Thyroid gland (tissue), 4 donors: ENCODE results near the gene TMEM222.

Source experiments
- POLR2A ChIP-seq, 2 donors: fragments of 450-650 bp; IDR thresholded peaks; one replicate each; pipeline ENCODE4 v1.6.1; 2017; ENCODE audit warnings: antibody characterized with exemption in 2 of 2, mild to moderate bottlenecking in 2 of 2, moderate library complexity in 1 of 2
- TF ChIP-seq, protein P1 (sequence below), 6 experiments: fragments of 200-600 bp in 3 of 6; fragments of 450-650 bp in 3 of 6; sonication (generic) in 3 of 6; IDR thresholded peaks; one replicate each; pipeline ENCODE4 v1.5.1; 2016 to 2019; ENCODE audit warnings: antibody characterized with exemption in 6 of 6, mild to moderate bottlenecking in 2 of 6, inconsistent platforms in 1 of 6, moderate library complexity in 1 of 6

DNA sequence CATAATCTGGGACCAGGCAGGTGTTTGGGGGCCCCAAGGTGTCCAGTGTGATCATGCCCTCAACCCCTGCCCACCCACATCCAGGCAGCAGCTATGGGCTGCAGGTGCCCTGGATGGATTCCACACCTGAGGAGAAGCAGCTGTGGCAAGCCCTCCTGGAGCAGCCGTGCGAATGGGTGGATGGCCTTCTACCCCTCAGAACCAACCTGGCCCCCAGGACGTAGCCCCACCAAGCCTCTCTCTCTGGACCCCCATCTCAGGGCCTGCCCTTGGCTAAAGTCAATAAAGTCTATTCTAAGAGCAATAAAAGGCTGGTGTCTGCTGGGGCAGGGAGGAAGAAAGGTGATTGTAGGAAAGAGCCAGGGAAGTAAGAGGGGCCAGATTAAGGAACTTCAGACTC, 31.7 kb downstream of the TMEM222 start:
- TF ChIP-seq, protein P1, sequence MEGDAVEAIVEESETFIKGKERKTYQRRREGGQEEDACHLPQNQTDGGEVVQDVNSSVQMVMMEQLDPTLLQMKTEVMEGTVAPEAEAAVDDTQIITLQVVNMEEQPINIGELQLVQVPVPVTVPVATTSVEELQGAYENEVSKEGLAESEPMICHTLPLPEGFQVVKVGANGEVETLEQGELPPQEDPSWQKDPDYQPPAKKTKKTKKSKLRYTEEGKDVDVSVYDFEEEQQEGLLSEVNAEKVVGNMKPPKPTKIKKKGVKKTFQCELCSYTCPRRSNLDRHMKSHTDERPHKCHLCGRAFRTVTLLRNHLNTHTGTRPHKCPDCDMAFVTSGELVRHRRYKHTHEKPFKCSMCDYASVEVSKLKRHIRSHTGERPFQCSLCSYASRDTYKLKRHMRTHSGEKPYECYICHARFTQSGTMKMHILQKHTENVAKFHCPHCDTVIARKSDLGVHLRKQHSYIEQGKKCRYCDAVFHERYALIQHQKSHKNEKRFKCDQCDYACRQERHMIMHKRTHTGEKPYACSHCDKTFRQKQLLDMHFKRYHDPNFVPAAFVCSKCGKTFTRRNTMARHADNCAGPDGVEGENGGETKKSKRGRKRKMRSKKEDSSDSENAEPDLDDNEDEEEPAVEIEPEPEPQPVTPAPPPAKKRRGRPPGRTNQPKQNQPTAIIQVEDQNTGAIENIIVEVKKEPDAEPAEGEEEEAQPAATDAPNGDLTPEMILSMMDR (IDR thresholded peaks at IDR 0.05), result no peak
- no peak for TF ChIP-seq POLR2A (IDR thresholded peaks at IDR 0.05)
